RWPE1 (cell line): Measurements from ENCODE around the gene PROS1.
"Not testable (repeated sequence)": the region's sequence is repeated elsewhere in the genome, so short reads cannot be mapped to it uniquely, and the experiment has no call there.

ENCODE experiments used
- CTCF ChIA-PET: fragments of 350-600 bp; sonication (Branson Sonifier 250); formaldehyde crosslinking; extraction: SDS; loops from one replicate; lab custom pipeline; 2021; lab: Yijun Ruan, JAX
- POLR2A ChIA-PET: fragments of 400-600 bp; formaldehyde crosslinking; extraction: SDS; loops from one replicate; lab custom pipeline; 2020; ENCODE audit warnings: antibody characterized with exemption; ENCODE audit not compliant: low non-redundant PET; lab: Yijun Ruan, JAX
- DNase-seq: peaks from one replicate; pipeline ENCODE4 v3.0.0; 2012; ENCODE audit warnings: low spot score
- H3K27ac ChIP-seq: fragments of 450-650 bp; 2 replicates; pipeline ENCODE4 v1.5.1; 2017
- TF ChIP-seq, protein P1 (sequence below): fragments of 450-650 bp; conservative IDR thresholded peaks from 2 replicates; pipeline ENCODE4 v1.5.1; 2017; ENCODE audit warnings: low read depth, mild to moderate bottlenecking

Gene PROS1

DNA sequence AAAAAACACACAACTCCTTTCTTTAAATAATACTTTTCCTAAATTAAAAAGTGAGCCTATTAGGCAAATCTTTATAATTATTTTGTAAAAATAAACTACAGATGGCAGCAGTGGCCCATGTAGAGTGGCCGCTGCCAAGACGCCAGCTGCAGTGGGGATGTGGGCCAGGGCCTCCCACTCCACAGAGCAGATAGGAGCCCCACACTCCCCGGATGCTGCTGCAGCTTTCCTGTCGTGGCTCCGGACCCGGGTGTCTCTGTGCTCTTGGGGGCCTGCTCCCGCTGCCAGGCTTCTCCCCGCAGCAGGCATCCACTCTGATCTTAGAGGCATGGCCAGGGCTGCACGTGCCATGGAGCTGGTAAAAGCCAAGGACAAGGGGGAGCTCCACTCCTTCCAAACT is 67.5 kb downstream of the PROS1 start:
- CTCF ChIA-PET = interaction anchor here (0.6 kb wide), 1 partner anchor 89 kb away, joined by 3 read pairs; no protein-coding TSS in a partner anchor

DNA sequence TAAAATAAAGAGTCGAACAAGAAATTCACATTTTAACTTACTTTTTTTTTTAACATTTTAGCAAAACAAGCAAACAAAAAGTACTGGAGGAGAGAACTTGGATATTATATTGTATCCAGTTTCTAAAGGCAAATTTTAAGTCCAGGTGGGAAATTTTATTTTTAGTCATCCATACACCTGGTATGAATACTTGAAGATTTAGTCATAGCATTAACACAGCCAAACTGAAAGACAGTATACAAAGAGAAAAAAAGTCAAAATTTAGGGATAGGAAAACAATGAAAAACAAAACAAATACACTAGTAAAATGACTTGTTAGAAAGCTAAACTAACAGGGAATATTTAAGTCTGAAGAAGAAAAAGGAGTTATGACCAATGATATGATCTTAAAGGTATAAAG is 69.1 kb downstream of the PROS1 start:
- ChIA-PET POLR2A (no interaction called here), CTCF (no interaction called here)
- TF ChIP-seq, protein P1, sequence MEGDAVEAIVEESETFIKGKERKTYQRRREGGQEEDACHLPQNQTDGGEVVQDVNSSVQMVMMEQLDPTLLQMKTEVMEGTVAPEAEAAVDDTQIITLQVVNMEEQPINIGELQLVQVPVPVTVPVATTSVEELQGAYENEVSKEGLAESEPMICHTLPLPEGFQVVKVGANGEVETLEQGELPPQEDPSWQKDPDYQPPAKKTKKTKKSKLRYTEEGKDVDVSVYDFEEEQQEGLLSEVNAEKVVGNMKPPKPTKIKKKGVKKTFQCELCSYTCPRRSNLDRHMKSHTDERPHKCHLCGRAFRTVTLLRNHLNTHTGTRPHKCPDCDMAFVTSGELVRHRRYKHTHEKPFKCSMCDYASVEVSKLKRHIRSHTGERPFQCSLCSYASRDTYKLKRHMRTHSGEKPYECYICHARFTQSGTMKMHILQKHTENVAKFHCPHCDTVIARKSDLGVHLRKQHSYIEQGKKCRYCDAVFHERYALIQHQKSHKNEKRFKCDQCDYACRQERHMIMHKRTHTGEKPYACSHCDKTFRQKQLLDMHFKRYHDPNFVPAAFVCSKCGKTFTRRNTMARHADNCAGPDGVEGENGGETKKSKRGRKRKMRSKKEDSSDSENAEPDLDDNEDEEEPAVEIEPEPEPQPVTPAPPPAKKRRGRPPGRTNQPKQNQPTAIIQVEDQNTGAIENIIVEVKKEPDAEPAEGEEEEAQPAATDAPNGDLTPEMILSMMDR = no peak
- DNase-seq = peak; percentile 44
- H3K27ac ChIP-seq = no peak overlapping the region

More for the DNA sequence above, 67.5 kb downstream of the PROS1 start:
- DNase-seq = no peak
- TF ChIP-seq, protein P1 = no peak
- H3K27ac ChIP-seq = no peak overlapping the region
- POLR2A ChIA-PET = no interaction called here

DNA sequence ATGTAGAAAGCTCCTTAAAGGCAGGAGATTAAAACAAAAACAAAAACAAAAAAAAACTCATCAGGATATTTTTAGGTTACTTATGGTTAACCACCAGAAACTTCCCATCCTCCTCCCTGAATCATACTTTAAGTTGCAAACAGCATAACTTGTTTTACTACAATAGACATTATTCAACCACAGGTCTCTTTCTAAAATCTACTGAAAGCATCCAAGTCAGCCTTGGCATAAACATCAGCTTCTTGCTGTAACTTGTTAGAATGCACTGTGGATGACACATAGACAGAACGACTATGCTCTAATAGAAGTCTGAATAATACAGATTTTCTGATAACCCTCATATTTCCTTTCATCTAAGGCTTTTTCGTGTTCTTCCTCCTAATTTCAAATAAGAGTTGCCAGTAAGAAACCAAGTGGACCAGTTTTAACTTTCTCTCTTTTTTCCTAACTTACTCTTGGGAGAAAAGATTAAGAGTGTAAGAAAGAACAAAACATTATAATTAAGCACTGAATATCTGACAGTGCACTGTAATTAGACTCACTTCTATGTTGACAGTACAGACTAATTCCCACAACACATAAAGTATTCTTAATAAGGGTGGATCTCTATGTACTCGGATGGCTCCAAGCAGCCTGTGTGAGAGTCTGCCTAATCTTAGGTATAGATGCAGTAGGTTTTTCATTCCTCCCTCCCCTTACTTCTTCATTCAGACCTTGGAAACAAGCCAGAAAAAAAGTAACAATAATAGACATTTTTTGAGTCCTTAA is 95.3 kb downstream of the PROS1 start:
- CTCF ChIA-PET = interaction anchor here (0.6 kb wide), 2 partner anchors 8 to 176 kb away, joined by 3 to 4 read pairs; no protein-coding TSS in a partner anchor
- H3K27ac ChIP-seq, POLR2A ChIA-PET: not testable (repeated sequence)
- peak; percentile 58 for DNase-seq

DNA sequence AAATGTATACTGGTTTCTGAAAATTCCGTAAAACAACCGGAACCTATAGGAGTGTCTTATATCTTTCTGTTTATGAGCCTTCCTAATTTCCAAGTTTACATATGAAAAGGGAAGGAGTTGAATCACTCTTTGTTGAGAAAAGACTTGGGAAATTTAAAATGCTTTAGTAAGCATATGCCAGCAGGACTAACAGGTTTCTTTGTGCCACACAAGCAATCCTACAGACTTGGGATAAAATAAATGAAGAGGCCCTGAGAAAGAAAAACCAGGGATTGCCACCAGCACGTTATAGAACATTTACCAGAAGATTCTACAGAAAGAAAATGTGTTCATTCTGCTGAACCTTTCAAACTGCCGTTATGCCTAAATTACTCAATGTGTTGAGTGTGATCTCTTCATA is 96.3 kb downstream of the PROS1 start:
- DNase-seq, CTCF ChIA-PET, H3K27ac ChIP-seq, POLR2A ChIA-PET: not testable (repeated sequence)

DNA sequence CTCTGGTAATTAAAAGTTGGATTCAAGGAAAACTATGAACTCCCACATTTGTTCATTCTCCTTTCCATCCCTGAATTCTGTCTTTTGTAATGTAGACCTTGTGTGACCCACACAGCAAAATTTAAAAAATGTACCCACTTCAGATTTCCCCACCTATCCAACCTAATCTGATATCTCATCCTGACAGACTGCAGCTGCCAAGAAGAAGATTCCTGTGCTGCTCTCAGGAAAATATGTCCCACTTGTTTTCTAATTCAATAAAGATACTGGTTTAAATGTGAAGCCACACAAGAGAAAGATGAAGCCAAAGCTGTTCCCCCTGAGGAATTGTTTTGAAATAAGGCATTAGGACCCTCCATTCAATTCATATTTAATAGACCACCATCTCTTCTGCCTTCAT is 100.3 kb downstream of the PROS1 start:
- POLR2A ChIA-PET, CTCF ChIA-PET, H3K27ac ChIP-seq, DNase-seq: not testable (repeated sequence)

DNA sequence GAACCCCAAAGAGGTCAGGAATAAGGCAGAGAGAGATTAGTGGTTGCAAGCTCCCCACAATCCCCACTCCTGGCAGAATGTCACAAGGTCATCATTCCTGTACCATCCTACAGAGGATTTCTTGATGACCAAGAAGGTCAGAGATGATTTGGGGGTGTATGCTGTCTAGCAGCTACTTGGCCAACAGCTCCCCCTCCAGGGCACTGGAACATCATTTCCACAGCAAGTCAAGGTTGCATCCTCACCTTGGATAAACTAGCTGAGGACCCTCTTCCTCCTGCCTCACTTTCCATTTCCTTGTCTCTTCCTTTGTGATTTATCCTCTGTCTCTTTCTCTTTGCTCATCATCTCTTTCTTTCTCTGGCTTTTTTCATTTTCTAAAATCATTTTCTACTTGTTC is 106.3 kb downstream of the PROS1 start:
- TF ChIP-seq, protein P1 = no peak
- ChIA-PET POLR2A (no interaction called here), CTCF (no interaction called here)
- no peak for DNase-seq
- no peak overlapping the region for H3K27ac ChIP-seq

DNA sequence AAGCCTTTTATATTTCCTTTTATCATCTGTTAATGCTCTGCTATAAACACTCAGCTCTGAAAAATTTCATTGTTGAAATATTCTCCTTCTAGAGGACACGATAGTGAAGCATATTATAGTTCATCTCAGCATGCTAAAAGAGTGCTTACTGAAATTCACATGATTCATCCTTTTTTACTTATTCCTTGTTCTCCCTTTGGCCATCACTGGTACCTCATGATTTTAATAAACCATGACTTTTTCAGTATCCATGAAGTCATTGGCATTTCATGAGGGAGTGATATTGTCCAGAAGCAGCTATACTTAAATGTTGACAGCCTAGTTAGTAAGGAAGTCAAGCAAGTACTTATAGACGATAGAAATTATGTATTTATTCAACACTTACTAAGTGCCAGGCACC is 112.7 kb downstream of the PROS1 start:
- CTCF ChIA-PET = no interaction called here
- TF ChIP-seq, protein P1 = no peak
- POLR2A ChIA-PET = no interaction called here
- H3K27ac ChIP-seq = no peak overlapping the region
- DNase-seq = no peak

DNA sequence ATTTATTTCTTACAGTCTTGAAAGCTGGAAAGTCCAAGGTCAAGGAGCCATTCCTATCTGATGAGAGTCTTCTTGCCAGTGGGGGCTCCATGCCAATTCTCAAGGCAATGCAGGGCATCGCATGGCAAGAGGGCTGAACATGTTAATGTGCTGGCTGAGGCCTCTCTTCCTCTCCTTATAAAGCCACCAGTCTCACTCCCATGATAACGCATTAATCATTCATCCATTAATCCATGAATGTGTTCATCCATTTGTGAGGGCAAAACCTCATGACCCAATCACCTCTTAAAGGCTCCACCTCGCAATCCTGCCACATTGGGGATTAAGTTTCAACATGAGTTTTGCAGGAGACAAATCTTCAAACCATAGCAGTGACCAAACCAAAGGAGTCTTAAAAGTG is 118.3 kb downstream of the PROS1 start:
- ChIA-PET CTCF (no interaction called here), POLR2A (no interaction called here)
- DNase-seq = no peak
- no peak overlapping the region for H3K27ac ChIP-seq
- TF ChIP-seq, protein P1 = no peak

DNA sequence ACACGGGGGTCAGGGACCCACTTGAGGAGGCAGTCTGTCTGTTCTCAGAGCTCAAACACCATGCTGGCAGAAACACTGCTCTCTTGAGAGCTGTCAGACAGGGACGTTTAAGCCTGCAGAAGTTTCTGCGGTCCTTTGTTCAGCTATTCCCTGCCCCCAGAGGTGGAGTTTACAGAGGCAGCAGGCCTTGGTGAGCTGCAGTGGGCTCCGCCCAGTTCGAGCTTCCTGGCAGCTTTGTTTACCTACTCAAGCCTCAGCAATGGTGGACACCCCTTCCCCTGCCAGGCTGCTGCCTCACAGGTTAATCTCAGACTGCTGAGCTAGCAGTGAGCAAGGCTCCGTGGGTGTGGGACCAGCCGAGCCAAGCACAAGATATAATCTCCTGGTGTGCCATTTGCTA is 121.5 kb downstream of the PROS1 start:
- POLR2A ChIA-PET, DNase-seq, H3K27ac ChIP-seq, CTCF ChIA-PET: not testable (repeated sequence)
